Ovary (tissue), 9 donors: ENCODE measurements around the gene TNRC6B. TPM values are rescaled to one million over a fixed set of nuclear protein-coding genes. Genes with fewer than 3 reads are reported as not detected.

Source experiments
- DNase-seq, 5 donors: peaks; one replicate each; pipeline ENCODE4 v3.0.0-alpha.2; 2019 to 2020
- H3K27ac ChIP-seq, 2 donors: fragments of 200-600 bp; one replicate each; pipeline versions ENCODE4 v1.5.1 to v1.8.0; 2019 to 2022
- H3K27me3 ChIP-seq: fragments of 200-600 bp; one replicate; pipeline ENCODE4 v1.8.0; 2022
- H3K36me3 ChIP-seq: fragments of 200-600 bp; sonication (generic); one replicate; pipeline ENCODE4 v1.5.1; 2019
- H3K4me1 ChIP-seq: one replicate; pipeline ENCODE4 v1.8.1; 2013; ENCODE audit warnings: mild to moderate bottlenecking, moderate library complexity; ENCODE audit not compliant: insufficient read depth
- H3K4me3 ChIP-seq: fragments of 200-600 bp; sonication (generic); one replicate; pipeline ENCODE4 v1.5.1; 2017
- H3K9me3 ChIP-seq, 2 donors: fragments of 200-600 bp in 1 of 2; sonication (generic) in 1 of 2; one replicate each; pipeline versions ENCODE4 v1.5.1 to v1.8.1; 2013 to 2019; ENCODE audit warnings: mild to moderate bottlenecking in 1 of 2, moderate library complexity in 1 of 2
- CTCF ChIP-seq, 3 donors: fragments of 450-650 bp in 2 of 3; fragments of 200-600 bp in 1 of 3; IDR thresholded peaks; one replicate each; pipeline versions ENCODE4 v1.5.1 to v1.8.0; 2016 to 2022; ENCODE audit warnings: antibody characterized with exemption in 3 of 3, mild to moderate bottlenecking in 1 of 3
- EP300 ChIP-seq: sonication (generic); formaldehyde crosslinking; IDR thresholded peaks from one replicate; pipeline ENCODE4 v1.6.1; 2017; ENCODE audit warnings: antibody characterized with exemption
- POLR2A ChIP-seq: fragments of 450-650 bp; IDR thresholded peaks from one replicate; pipeline ENCODE4 v1.6.1; 2017; ENCODE audit warnings: antibody characterized with exemption, mild to moderate bottlenecking, moderate library complexity
- WGBS, 3 donors: extraction: QIAGEN DNeasy Blood & Tissue Kit in 1 of 3; methylation state at CpG; one replicate each; pipeline versions ENCODE4 v1.1.5 to v1.1.7; 2013 to 2017; 5-methylcytosine and 5-hydroxymethylcytosine counted together
- intact Hi-C, 4 donors: fragments of 100-400 bp; cut with DNase I; formaldehyde crosslinking; loops; one replicate each; pipeline versions ENCODE4 v1.11.0 to v1.15.1; 2022 to 2023
- polyA plus RNA-seq, 2 donors: library from polyadenylated mRNA; stranded (reverse); fragments of 200-250 nt in 1 of 2; fragments of 350-450 nt in 1 of 2; fragmentation: Illumina TruSeq in 1 of 2; extraction: RNeasy Lipid Tissue Mini Kit (QIAGEN cat#74804) in 1 of 2; gene quantifications; one replicate each; pipeline ENCODE4 v1.2.3, GENCODE V29; 2013 to 2014
- total RNA-seq, 7 donors: library from RNA; depleted of rRNA in 2 of 7; stranded (reverse); fragments of >200 nt in 2 of 7; fragmentation: NEBNext Ultra II Directional in 3 of 7; extraction: Animal tissue kit (Norgen Biotek cat#: 25700) in 3 of 7; gene quantifications; one replicate each; pipeline versions ENCODE4 v1.1.0 to v1.2.4, GENCODE V29; 2016 to 2023
- donor health status: DM: no; HTN: no; CAD: no; lungs with moderate emphysema.
- donor health status: DM: no; HTN: no; CAD: no.
- donor health status: Bipolar disorder and iron deficiency.
- donor health status: DM: yes; HTN: yes; CAD: no.
- donor health status: DM: no; HTN: no; CAD: no.
- donor health status: DM: yes; HTN: yes; CAD: no.

The TNRC6B gene
- total and polyA plus RNA-seq, 9 donors: 9.4 to 52.1 (median 47.5) TPM

- no peaks in the 10 kb centered on the region for H3K27me3 ChIP-seq
- intact Hi-C loops: no loop called here
- TF ChIP-seq CTCF (IDR thresholded peaks at IDR 0.05) (no peak), EP300 (no peak), POLR2A (no peak)
- no peak overlapping the region for H3K27ac ChIP-seq
- no peak overlapping the region for H3K4me3 ChIP-seq
- H3K9me3 ChIP-seq: no peaks in the 10 kb centered on the region
- no peaks in the 10 kb centered on the region for H3K4me1 ChIP-seq
- WGBS, 3 donors: 89 to 96% (median 94%) methylated on average over 2 of the region's 2 CpGs
- no peak for DNase-seq
- no peaks in the 10 kb centered on the region for H3K36me3 ChIP-seq
These were observed 134.3 kb downstream of the TNRC6B start for GRCh38 chr22:40312050-40312449.

GRCh38 chr22:40313007-40313406 is 135.3 kb downstream of the TNRC6B start:
- Histone ChIP-seq H3K36me3 (no peaks in the 10 kb centered on the region), H3K27me3 (no peaks in the 10 kb centered on the region), H3K9me3 (no peaks in the 10 kb centered on the region), H3K4me3 (no peak overlapping the region), H3K4me1 (no peaks in the 10 kb centered on the region), H3K27ac (no peak overlapping the region)
- WGBS, 3 donors: 19 to 38% (median 36%) methylated on average over 2 of the region's 2 CpGs
- intact Hi-C loops: no loop called here
- TF ChIP-seq EP300: no peak
- no peak for TF ChIP-seq POLR2A
- TF ChIP-seq CTCF (IDR thresholded peaks at IDR 0.05): no peak
- no peak for DNase-seq

GRCh38 chr22:40314041-40314440 is 136.3 kb downstream of the TNRC6B start:
- no peaks in the 10 kb centered on the region for H3K36me3 ChIP-seq
- no peaks in the 10 kb centered on the region for H3K4me1 ChIP-seq
- no peak overlapping the region for H3K27ac ChIP-seq
- TF ChIP-seq EP300 (no peak), POLR2A (no peak), CTCF (IDR thresholded peaks at IDR 0.05) (no peak)
- H3K9me3 ChIP-seq: no peaks in the 10 kb centered on the region
- H3K4me3 ChIP-seq: no peak overlapping the region
- DNase-seq: no peak
- intact Hi-C loops: no loop called here
- no peaks in the 10 kb centered on the region for H3K27me3 ChIP-seq

GRCh38 chr22:40320687-40321086 is 143.0 kb downstream of the TNRC6B start:
- Histone ChIP-seq H3K36me3 (no peaks in the 10 kb centered on the region), H3K27ac (no peak overlapping the region), H3K9me3 (no peaks in the 10 kb centered on the region), H3K4me1 (no peaks in the 10 kb centered on the region), H3K4me3 (no peak overlapping the region), H3K27me3 (no peaks in the 10 kb centered on the region)
- DNase-seq: no peak
- TF ChIP-seq CTCF (IDR thresholded peaks at IDR 0.05) (no peak), EP300 (no peak), POLR2A (no peak)
- intact Hi-C loops: no loop called here

- H3K36me3 ChIP-seq: no peaks in the 10 kb centered on the region
- H3K4me3 ChIP-seq: no peak overlapping the region
- intact Hi-C loops: no loop called here
- no peaks in the 10 kb centered on the region for H3K9me3 ChIP-seq
- DNase-seq: no peak
- H3K4me1 ChIP-seq: no peaks in the 10 kb centered on the region
- H3K27me3 ChIP-seq: no peaks in the 10 kb centered on the region
- 28 to 62% (median 37%) methylated on average over 5 of the region's 5 CpGs for WGBS, 3 donors
- H3K27ac ChIP-seq: no peak overlapping the region
- TF ChIP-seq EP300 (no peak), CTCF (IDR thresholded peaks at IDR 0.05) (no peak), POLR2A (no peak)
These were observed 144.3 kb downstream of the TNRC6B start for GRCh38 chr22:40322021-40322420.
